Loucy (cell line): ENCODE results near the gene ALDH4A1.

ENCODE experiments used
- H2AFZ ChIP-seq: fragments of 200-600 bp; sonication (generic); 2 replicates; pipeline ENCODE4 v1.6.0; 2016; ENCODE audit warnings: antibody characterized with exemption, mild to moderate bottlenecking, low read length, moderate library complexity
- H3F3A ChIP-seq: fragments of 200-600 bp; 2 replicates; pipeline ENCODE4 v1.6.0; 2016; ENCODE audit warnings: antibody characterized with exemption, low read depth, mild to moderate bottlenecking
- H3K27me3 ChIP-seq: fragments of 200-600 bp; sonication (generic); 2 replicates; pipeline ENCODE4 v1.6.1; 2014; ENCODE audit warnings: low read length, mild to moderate bottlenecking; ENCODE audit not compliant: insufficient read depth, poor library complexity, severe bottlenecking
- H3K36me3 ChIP-seq: fragments of 200-600 bp; sonication (generic); 2 replicates; pipeline ENCODE4 v1.6.1; 2016; ENCODE audit warnings: low read length; ENCODE audit not compliant: insufficient read depth
- H3K4me1 ChIP-seq: fragments of 200-600 bp; sonication (generic); 2 replicates; pipeline ENCODE4 v1.5.1; 2014; ENCODE audit warnings: low read length, mild to moderate bottlenecking; ENCODE audit not compliant: insufficient read depth, poor library complexity, severe bottlenecking
- H3K4me2 ChIP-seq: fragments of 200-600 bp; sonication (generic); 2 replicates; pipeline ENCODE4 v1.6.0; 2014; ENCODE audit warnings: antibody characterized with exemption, low read length, low read depth, mild to moderate bottlenecking; ENCODE audit not compliant: poor library complexity, severe bottlenecking
- H3K4me3 ChIP-seq: fragments of 200-600 bp; sonication (generic); 2 replicates; pipeline ENCODE4 v1.5.1; 2014; ENCODE audit warnings: low read length, mild to moderate bottlenecking, mixed read lengths; ENCODE audit not compliant: poor library complexity, severe bottlenecking
- H3K79me2 ChIP-seq: fragments of 200-600 bp; sonication (generic); 2 replicates; pipeline ENCODE4 v1.6.1; 2014; ENCODE audit warnings: low read length; ENCODE audit not compliant: insufficient read depth
- H3K9ac ChIP-seq: fragments of 200-600 bp; sonication (generic); 2 replicates; pipeline ENCODE4 v1.6.0; 2014; ENCODE audit warnings: mild to moderate bottlenecking, low read depth, low read length, moderate library complexity; ENCODE audit not compliant: poor library complexity, severe bottlenecking
- H3K9me2 ChIP-seq: fragments of 200-600 bp; sonication (generic); replicated peaks from 2 replicates; pipeline ENCODE4 v1.6.1; 2016; ENCODE audit warnings: low read depth, low read length, mixed read lengths
- H3K9me3 ChIP-seq: fragments of 200-600 bp; sonication (generic); 2 replicates; pipeline ENCODE4 v1.6.1; 2014; ENCODE audit warnings: mild to moderate bottlenecking, antibody characterized with exemption, low read length, low read depth; ENCODE audit not compliant: insufficient read depth
- H4K20me1 ChIP-seq: fragments of 200-600 bp; sonication (generic); 2 replicates; pipeline ENCODE4 v1.6.0; 2014; ENCODE audit warnings: antibody characterized with exemption, low read length, mild to moderate bottlenecking; ENCODE audit not compliant: insufficient read depth, poor library complexity, severe bottlenecking
- CTCF ChIP-seq: fragments of 200-600 bp; sonication (generic); conservative IDR thresholded peaks from 2 replicates; pipeline ENCODE4 v1.5.1; 2014; ENCODE audit warnings: mild to moderate bottlenecking, antibody characterized with exemption, low read length
- EZH2phosphoT487 ChIP-seq: fragments of 200-600 bp; IDR thresholded peaks from 2 replicates; pipeline ENCODE4 v1.6.1; 2018; ENCODE audit warnings: antibody characterized with exemption, mild to moderate bottlenecking, moderate library complexity, borderline replicate concordance

Gene ALDH4A1

GRCh38 chr1:18869847-18870594, 32.3 kb downstream of the ALDH4A1 start:
- TF ChIP-seq CTCF (no peak), EZH2phosphoT487 (no peak)
- Histone ChIP-seq H3K27me3 (no peaks in the 10 kb centered on the region), H3K9ac (no peak overlapping the region), H3K9me3 (no peaks in the 10 kb centered on the region), H3K36me3 (no peaks in the 10 kb centered on the region), H3K9me2 (no peaks in the 10 kb centered on the region), H2AFZ (no peak overlapping the region), H3K4me2 (no peak overlapping the region), H3F3A (no peaks in the 10 kb centered on the region), H3K4me3 (no peak overlapping the region), H3K4me1 (no peaks in the 10 kb centered on the region), H3K79me2 (no peaks in the 10 kb centered on the region), H4K20me1 (no peaks in the 10 kb centered on the region)

- H2AFZ ChIP-seq, result no peak overlapping the region
- H3K9me2 ChIP-seq, result no peaks in the 10 kb centered on the region
- H3K4me3 ChIP-seq, result no peak overlapping the region
- no peak overlapping the region for H3K4me2 ChIP-seq
- TF ChIP-seq EZH2phosphoT487 (no peak), CTCF (no peak)
- H3K27me3 ChIP-seq, result no peaks in the 10 kb centered on the region
- no peaks in the 10 kb centered on the region for H3K4me1 ChIP-seq
- no peaks in the 10 kb centered on the region for H3F3A ChIP-seq
- no peaks in the 10 kb centered on the region for H3K36me3 ChIP-seq
- no peaks in the 10 kb centered on the region for H3K79me2 ChIP-seq
- no peaks in the 10 kb centered on the region for H4K20me1 ChIP-seq
- no peaks in the 10 kb centered on the region for H3K9me3 ChIP-seq
- no peak overlapping the region for H3K9ac ChIP-seq
Observed at GRCh38 chr1:18868801-18869424, 33.4 kb downstream of the ALDH4A1 start.

GRCh38 chr1:18868354-18868753, 34.0 kb downstream of the ALDH4A1 start:
- H3K4me2 ChIP-seq, result no peak overlapping the region
- H3K27me3 ChIP-seq, result no peaks in the 10 kb centered on the region
- H3F3A ChIP-seq, result no peaks in the 10 kb centered on the region
- no peak overlapping the region for H3K9ac ChIP-seq
- H3K4me1 ChIP-seq, result peaks cover 2% of the 10 kb centered on the region
- no peaks in the 10 kb centered on the region for H3K36me3 ChIP-seq
- no peak for TF ChIP-seq EZH2phosphoT487
- no peak for TF ChIP-seq CTCF
- no peak overlapping the region for H2AFZ ChIP-seq
- H3K79me2 ChIP-seq, result no peaks in the 10 kb centered on the region
- no peak overlapping the region for H3K4me3 ChIP-seq
- no peaks in the 10 kb centered on the region for H3K9me3 ChIP-seq
- H4K20me1 ChIP-seq, result no peaks in the 10 kb centered on the region
- H3K9me2 ChIP-seq, result no peaks in the 10 kb centered on the region
